Ishikawa (cell line): ENCODE measurements around the gene OR4X2.

Source experiments
- CEBPB ChIP-seq: IDR thresholded peaks from 2 replicates; pipeline ENCODE4 v1.6.1; 2012
- CREB1 ChIP-seq: IDR thresholded peaks from 2 replicates; pipeline ENCODE4 v1.6.1; 2012; ENCODE audit warnings: low read depth
- EGR1 ChIP-seq: IDR thresholded peaks from 2 replicates; pipeline ENCODE4 v1.6.1; 2012
- EP300 ChIP-seq: IDR thresholded peaks from 2 replicates; pipeline ENCODE4 v1.6.1; 2012; ENCODE audit warnings: borderline replicate concordance
- FOXM1 ChIP-seq: IDR thresholded peaks from 2 replicates; pipeline ENCODE4 v1.6.1; 2012; ENCODE audit warnings: low read depth, borderline replicate concordance
- NFIC ChIP-seq: IDR thresholded peaks from 2 replicates; pipeline ENCODE4 v1.6.1; 2012
- RAD21 ChIP-seq: IDR thresholded peaks from 2 replicates; pipeline ENCODE4 v1.6.1; 2012; ENCODE audit warnings: low read depth
- TAF1 ChIP-seq: IDR thresholded peaks from 2 replicates; pipeline ENCODE4 v1.6.1; 2012; ENCODE audit warnings: low read depth, mild to moderate bottlenecking
- TCF12 ChIP-seq: IDR thresholded peaks from 2 replicates; pipeline ENCODE4 v1.6.1; 2012; ENCODE audit warnings: low read depth
- TEAD4 ChIP-seq: IDR thresholded peaks from 2 replicates; pipeline ENCODE4 v1.6.1; 2012
- YY1 ChIP-seq: IDR thresholded peaks from 2 replicates; pipeline ENCODE4 v1.6.1; 2012; ENCODE audit warnings: low read depth
- ZBTB7A ChIP-seq: IDR thresholded peaks from 2 replicates; pipeline ENCODE4 v1.6.1; 2012; ENCODE audit warnings: low read depth
- TF ChIP-seq, protein P1 (sequence below): IDR thresholded peaks from 2 replicates; pipeline ENCODE4 v1.6.1; 2012
- TF ChIP-seq, protein P2 (sequence below): IDR thresholded peaks from 2 replicates; pipeline ENCODE4 v1.6.1; 2012; ENCODE audit warnings: low read depth, mild to moderate bottlenecking
- TF ChIP-seq, protein P3 (sequence below): IDR thresholded peaks from 2 replicates; pipeline ENCODE4 v1.6.1; 2012

The OR4X2 gene, protein sequence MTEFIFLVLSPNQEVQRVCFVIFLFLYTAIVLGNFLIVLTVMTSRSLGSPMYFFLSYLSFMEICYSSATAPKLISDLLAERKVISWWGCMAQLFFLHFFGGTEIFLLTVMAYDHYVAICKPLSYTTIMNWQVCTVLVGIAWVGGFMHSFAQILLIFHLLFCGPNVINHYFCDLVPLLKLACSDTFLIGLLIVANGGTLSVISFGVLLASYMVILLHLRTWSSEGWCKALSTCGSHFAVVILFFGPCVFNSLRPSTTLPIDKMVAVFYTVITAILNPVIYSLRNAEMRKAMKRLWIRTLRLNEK

DNA sequence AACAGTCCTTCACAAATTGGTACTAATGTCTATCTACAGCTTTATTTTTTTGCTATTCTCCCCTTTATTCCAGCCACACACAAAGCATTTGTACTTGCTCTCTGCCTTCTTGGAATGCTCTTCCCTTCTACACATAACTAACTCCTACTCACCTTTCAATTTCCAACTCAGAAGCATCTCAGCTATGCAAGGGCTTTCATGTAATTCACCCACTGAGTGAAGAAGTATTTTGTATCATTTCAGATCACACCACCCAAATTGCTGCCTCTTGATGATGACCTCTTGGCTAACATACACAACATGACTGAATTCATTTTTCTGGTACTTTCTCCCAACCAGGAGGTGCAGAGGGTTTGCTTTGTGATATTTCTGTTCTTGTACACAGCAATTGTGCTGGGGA, at the start of gene OR4X2:
Gene OR4X2 (plus strand): TSS at position 301 of the 400 bp plus-strand sequence. CDS start 0 bp downstream, at position 301.
- TF ChIP-seq, protein P1, sequence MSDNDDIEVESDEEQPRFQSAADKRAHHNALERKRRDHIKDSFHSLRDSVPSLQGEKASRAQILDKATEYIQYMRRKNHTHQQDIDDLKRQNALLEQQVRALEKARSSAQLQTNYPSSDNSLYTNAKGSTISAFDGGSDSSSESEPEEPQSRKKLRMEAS, result no peak
- TF ChIP-seq CREB1, result no peak

DNA sequence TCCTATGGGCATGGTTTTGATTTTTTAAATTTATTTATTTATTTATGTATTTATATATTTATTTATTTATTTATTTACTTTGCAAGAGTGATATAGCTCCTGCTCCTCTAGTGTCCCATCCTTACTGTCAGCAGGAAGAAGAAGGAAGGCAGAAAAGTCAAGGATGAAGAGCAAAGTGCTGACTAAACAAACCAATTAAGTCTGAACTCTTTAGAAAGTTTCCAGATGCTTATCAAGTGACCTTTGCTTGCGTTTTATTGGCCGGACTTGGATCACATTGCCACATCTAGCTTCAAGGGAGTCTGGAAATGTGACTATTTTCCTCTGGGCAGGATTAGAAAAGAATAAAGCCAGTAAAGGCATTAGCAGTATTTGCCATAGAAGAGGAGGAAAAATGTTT, 37.0 kb upstream of the OR4X2 start:
- TF ChIP-seq YY1, result no peak
- no peak for TF ChIP-seq CEBPB
- no peak for TF ChIP-seq TCF12
- no peak for TF ChIP-seq RAD21
- TF ChIP-seq TEAD4, result no peak
- TF ChIP-seq NFIC, result no peak

DNA sequence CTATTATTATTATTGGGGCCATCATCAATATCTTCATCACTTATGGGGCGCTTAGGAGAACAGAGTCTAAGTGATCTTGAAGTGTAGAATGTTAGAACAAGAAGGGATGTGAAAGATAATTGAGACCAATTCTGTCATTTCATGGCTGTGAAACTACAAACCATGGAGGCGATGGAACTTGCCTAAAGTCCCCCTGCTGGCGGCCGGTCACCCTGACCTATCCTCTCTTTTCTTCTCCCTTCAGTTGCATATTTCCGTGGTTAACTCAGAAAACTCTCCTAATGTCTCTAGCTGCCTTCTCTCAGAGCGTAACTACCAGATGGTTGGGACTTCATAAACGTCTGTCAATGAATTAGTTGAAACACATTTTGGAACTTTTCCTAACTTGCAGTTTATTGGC, 34.9 kb upstream of the OR4X2 start:
- TF ChIP-seq ZBTB7A, result no peak
- peak; percentile 20; the same call in 1 of the 2 replicates for TF ChIP-seq RAD21
- TF ChIP-seq, protein P1, result no peak
- TF ChIP-seq YY1, result no peak
- TF ChIP-seq FOXM1, result no peak
- TF ChIP-seq NFIC, result no peak

DNA sequence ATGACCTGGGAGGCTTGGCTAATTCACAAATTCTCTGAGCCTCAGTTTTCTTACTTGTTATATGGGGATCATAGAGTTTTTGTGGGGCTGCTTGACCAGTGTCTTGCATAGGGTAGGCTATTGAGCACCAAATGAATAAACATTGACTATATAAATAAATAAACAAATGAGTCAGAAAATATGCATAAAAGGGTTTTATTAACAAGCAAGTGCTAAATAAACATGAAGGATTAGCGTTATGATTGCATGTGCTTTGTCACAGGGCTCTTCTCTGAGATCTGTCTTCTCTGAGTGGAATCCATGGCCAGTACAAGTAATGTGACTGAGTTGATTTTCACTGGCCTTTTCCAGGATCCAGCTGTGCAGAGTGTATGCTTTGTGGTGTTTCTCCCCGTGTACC, 28.4 kb upstream of the OR4X2 start, which contains the start of gene OR4B1:
Gene OR4B1 (plus strand): TSS at position 301 of the 400 bp plus-strand sequence. CDS start 0 bp downstream, at position 301.
- no peak for TF ChIP-seq CEBPB
- TF ChIP-seq YY1, result no peak
- TF ChIP-seq ZBTB7A, result no peak
- no peak for TF ChIP-seq EGR1
- no peak for TF ChIP-seq CREB1
- TF ChIP-seq TEAD4, result no peak
- TF ChIP-seq TCF12, result no peak
- no peak for TF ChIP-seq NFIC
- no peak for TF ChIP-seq RAD21
- TF ChIP-seq, protein P1, result no peak
- TF ChIP-seq, protein P2, sequence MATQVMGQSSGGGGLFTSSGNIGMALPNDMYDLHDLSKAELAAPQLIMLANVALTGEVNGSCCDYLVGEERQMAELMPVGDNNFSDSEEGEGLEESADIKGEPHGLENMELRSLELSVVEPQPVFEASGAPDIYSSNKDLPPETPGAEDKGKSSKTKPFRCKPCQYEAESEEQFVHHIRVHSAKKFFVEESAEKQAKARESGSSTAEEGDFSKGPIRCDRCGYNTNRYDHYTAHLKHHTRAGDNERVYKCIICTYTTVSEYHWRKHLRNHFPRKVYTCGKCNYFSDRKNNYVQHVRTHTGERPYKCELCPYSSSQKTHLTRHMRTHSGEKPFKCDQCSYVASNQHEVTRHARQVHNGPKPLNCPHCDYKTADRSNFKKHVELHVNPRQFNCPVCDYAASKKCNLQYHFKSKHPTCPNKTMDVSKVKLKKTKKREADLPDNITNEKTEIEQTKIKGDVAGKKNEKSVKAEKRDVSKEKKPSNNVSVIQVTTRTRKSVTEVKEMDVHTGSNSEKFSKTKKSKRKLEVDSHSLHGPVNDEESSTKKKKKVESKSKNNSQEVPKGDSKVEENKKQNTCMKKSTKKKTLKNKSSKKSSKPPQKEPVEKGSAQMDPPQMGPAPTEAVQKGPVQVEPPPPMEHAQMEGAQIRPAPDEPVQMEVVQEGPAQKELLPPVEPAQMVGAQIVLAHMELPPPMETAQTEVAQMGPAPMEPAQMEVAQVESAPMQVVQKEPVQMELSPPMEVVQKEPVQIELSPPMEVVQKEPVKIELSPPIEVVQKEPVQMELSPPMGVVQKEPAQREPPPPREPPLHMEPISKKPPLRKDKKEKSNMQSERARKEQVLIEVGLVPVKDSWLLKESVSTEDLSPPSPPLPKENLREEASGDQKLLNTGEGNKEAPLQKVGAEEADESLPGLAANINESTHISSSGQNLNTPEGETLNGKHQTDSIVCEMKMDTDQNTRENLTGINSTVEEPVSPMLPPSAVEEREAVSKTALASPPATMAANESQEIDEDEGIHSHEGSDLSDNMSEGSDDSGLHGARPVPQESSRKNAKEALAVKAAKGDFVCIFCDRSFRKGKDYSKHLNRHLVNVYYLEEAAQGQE, result no peak
- TF ChIP-seq TAF1, result no peak

DNA sequence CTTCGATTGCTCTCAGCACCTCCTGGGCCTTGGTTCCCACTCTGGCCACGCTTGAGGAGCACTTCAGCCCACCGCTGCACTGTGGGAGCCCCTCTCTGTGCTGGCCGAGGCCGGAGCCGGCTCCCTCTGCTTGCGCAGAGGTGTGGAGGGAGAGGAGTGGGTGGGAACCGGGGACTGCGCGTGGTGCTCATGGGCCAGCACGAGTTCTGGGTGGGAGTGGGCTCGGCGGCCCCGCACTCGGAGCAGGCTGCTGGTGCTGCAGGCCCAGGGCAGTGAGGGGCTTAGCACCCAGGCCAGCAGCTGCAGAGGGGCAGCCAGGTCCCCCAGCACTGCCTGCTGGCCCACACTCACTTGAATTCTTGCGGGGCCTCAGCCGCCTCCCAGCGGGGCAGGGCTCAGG, 16.1 kb upstream of the OR4X2 start:
- no peak for TF ChIP-seq EP300
- TF ChIP-seq FOXM1, result no peak
- TF ChIP-seq, protein P2, result no peak
- TF ChIP-seq TEAD4, result no peak
- no peak for TF ChIP-seq ZBTB7A
- no peak for TF ChIP-seq EGR1

DNA sequence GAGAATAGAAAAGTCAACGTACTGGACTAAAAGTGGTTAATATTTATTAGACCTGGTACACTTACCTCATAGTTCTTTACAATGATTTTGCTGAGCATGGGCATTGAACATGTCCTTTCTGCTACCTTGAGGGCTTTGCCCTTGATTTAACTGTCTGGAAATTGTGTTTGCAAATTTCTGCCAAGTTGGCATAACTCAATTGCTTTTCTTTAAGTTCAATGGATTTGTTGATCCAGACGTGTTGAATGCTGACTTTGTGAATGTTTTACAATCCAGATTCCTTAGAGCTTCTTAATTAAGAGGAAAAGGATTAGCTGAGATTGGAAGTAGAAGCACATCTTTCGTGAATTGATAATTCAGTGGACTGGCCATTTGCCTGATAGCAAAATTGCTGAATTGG, 7.2 kb upstream of the OR4X2 start:
- TF ChIP-seq, protein P3, sequence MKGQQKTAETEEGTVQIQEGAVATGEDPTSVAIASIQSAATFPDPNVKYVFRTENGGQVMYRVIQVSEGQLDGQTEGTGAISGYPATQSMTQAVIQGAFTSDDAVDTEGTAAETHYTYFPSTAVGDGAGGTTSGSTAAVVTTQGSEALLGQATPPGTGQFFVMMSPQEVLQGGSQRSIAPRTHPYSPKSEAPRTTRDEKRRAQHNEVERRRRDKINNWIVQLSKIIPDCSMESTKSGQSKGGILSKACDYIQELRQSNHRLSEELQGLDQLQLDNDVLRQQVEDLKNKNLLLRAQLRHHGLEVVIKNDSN, result no peak

DNA sequence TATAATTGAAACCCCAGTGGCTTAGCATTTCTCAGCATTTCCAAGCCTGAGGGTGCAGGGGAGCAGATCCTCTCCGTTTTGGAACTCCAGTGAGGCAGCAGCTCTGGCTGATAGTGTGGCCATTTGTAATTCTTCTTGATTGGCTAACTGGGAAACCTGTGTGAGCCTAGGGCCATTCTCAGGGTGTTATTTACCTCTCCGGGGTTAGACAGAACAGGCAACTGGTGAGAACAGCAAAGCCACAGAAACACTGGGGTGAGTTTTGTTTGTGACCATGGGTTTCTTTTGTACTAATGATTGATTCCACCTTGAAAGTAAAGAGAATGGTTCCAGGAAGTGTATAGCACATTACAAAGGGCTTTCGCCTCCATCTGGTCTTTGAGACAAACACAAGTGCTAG, 2.4 kb upstream of the OR4X2 start:
- TF ChIP-seq EP300 (no peak), YY1 (no peak), NFIC (no peak), RAD21 (no peak), FOXM1 (no peak), TEAD4 (no peak), CEBPB (no peak), CREB1 (no peak), ZBTB7A (no peak), TCF12 (no peak), EGR1 (no peak), TAF1 (no peak)
- TF ChIP-seq, protein P2, result no peak
- TF ChIP-seq, protein P3, result no peak
- TF ChIP-seq, protein P1, result no peak
